Raji (cell line): ENCODE measurements around the gene UBALD1.

ENCODE experiments used
- POLR2A ChIP-seq: IDR thresholded peaks from 2 replicates; pipeline ENCODE4 v1.6.1; 2011; ENCODE audit warnings: low read depth, low read length, control low read depth; ENCODE audit not compliant: insufficient read depth

Gene UBALD1

DNA sequence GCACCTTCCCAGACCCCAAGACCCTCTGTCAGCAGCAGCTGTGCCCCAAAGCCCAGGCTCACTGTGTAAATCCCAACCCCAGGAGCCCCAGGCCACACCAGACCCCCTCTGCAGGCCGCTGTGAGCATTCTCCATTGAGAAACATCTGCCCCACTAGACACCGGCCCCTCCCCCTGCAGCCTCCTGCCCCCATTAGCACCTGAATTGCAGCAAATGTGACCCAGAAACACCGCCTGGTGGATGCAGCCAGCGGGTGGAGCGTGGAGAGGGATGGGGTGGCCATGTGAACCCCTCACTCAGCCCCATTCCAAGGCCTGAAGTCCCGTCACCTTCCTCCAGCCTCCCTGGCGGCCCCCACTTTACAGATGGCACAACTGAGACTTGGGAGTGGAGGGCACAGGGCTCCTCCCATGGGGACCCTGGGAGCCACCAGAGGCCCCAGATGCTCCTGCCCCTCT, 2.2 kb downstream of the UBALD1 start:
- TF ChIP-seq POLR2A, result no peak

- TF ChIP-seq POLR2A, result no peak
Measured at GRCh38 chr16:4611337-4612021, 3.2 kb downstream of the UBALD1 start.

- no peak for TF ChIP-seq POLR2A
Measured at GRCh38 chr16:4610011-4611005, 4.4 kb downstream of the UBALD1 start.

DNA sequence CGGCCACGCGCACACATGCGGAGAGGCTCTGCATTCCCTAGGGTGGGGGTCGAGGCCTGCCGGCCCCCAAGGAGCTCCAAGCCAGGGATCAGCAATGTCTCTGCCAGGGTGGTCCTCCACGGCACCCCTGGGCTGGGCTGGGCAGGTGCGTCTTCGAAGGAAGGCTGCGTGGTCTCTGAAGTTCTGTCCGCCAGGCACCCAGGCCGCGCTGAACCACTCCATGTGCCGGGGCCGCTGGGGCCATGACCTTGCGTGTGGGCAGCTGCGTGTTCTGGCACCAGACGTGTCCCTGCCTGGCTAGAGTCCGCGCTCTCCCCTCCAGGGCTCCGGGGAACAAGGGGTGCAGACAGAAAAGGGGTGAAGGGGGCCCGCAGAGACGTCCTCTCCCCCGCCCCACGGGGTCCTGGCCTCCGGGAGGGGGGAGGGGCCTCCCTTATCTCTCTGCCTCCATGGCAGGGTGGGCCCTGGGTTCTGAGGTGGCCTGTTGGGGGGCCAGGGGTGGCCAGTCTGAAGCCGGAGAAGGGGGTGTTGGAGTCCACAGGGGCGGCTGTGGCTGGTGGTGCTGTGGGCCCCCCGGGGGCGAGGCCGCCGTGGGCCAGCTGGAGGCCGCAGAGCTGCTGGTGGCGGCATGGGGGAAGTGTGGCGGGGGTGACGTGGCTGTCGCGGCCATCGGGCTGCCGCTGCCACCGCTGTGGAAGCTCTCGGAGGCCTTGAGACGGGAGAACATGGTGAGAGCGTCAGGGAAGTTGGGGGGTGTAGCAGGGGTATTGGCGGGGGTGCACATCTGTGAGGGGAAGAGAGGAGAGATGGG, 5.3 kb downstream of the UBALD1 start:
- TF ChIP-seq POLR2A, result no peak

- TF ChIP-seq POLR2A, result no peak
Measured at GRCh38 chr16:4608704-4608980, 6.0 kb downstream of the UBALD1 start.

GRCh38 chr16:4607841-4608703, 6.6 kb downstream of the UBALD1 start:
- no peak for TF ChIP-seq POLR2A

DNA sequence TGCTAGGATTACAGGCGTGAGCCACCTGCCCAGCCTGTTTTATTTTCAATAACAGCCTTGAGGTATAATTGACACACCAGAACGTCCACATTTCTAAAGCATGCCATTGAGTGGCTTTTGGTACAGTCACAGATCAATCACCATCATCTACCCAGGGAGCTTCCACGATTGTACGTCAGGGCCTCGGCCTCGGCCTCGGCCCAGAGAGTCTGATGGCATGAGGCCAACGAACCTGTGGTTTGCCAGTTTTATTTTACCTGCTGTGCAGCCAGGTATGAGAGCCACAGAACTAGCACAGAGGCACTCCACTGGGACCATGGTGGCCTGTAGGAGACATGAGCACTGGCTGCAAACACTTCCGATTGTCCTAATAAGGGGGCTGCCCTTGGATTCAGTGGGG, 8.3 kb downstream of the UBALD1 start:
- TF ChIP-seq POLR2A, result no peak

DNA sequence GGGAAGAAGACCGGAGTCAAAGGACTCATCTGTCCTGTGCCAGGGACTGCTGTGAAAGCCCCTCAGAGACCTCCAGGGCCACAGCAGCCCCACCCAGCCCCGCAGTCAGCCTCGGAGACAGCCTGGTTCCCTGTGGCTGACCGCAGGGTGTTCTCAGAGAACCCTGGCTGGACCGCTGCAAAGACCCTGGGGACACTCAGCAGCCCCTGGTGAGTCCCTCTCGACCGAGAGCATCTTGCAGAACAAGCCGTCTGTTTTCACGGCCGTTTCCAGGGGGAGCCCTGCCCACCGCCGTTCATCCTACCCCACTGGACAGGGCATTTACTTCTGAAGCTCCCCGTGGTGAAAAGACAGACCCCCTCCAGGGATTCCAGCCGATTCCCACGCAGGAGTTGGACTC, 10.3 kb downstream of the UBALD1 start:
- TF ChIP-seq POLR2A, result no peak

GRCh38 chr16:4603624-4604170, 11.0 kb downstream of the UBALD1 start:
- no peak for TF ChIP-seq POLR2A

- TF ChIP-seq POLR2A, result no peak
Measured at GRCh38 chr16:4602331-4602730, 12.4 kb downstream of the UBALD1 start.

DNA sequence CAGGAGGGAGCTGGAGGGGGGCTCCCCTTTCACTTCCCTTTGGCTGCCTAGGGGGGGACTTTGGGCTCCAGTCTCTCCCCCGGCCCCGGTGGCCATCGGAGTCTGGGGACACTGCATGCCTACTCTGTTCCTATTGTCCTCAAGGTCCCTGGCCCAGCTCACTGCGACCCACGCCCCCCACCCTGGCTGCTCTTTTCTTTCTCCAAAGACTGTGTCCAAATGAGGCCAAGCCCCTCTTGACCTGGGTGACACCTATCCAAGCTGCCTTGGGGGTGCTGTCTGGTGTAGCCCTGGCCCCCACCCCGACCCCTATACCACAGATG, 12.9 kb downstream of the UBALD1 start:
- TF ChIP-seq POLR2A, result no peak

DNA sequence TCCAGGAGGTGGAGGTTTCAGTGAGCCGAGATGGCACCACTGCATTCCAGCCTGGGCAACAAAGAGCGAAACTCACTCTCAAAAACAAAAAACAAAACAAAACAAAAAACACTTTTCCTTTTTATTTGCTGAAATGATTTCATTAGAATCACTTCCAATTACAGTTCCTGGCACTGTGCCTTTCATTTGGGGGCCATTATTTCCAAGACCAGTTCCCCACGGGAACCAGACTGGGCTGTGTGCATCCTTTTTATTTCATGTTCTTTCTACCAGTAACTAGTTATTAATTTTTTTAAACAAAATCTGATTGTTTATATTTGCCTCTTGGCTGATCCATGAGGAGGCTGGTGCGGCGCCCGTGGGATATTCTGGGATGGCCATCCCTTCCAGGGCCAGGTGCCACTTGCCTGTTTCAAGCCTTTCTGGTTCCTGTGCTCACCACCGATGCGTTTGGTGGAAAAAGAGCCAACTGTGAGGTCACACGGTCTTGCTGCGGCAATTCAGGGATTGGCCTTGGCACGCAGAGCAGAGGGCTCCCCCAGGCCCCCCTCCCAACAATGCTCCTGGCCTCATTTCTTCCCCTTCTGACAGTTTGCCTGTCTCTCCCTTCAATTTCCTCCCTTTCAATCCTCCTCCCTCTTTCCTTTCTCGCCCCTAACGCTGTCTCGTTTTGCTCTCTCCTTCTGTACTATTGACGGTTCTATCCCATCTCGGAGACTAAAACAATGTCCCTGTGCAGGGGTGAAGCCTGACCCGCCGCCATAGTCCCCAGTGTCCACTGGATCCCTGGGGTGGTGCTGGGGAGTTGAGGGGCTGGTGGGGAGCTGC, 13.4 kb downstream of the UBALD1 start:
- no peak for TF ChIP-seq POLR2A

DNA sequence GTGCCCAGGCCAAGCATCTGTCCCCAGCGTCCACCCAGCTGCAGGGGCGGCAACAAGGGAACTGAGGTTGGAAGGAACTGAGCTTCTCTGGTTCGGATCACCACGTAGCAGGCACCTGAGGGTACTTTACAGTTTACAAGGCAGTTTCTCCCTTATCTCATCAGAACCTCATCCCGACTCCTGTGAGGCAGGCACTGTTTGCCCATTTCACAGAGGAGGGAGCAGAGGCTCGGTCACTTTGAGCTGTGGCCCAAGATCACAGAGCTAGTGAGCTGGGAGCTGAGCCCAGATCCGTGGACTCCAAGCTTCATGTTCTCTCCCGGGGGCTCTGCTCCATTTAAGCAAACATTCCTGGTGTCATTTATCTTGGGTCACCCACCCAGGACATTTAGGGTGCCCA, 15.1 kb downstream of the UBALD1 start:
- no peak for TF ChIP-seq POLR2A

DNA sequence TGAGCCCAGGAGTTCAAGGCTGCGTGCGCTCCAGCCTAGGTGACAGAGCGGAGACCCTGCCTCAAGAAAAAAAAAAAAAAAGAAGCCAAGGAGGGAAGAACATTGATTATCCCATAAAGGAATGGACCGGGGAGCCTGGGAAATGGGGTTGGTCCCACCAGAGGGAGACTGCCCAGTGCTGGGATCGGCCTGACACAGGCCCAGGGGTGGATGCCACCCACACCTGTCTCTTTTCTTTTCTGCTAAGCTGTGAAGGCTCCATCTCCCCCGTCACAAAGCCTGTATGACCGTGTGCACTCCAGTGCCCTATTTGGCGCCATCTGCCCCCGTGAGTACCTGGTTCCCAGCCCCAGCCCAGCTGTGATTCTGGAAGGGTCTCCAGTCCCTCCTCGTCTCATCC, 15.7 kb downstream of the UBALD1 start:
- TF ChIP-seq POLR2A, result no peak
